GM19463 (cell line): Measurements from ENCODE around the gene POLR3GL.

Source experiments
- ATAC-seq: cut with Tn5 transposase; IDR thresholded peaks from one replicate; pipeline ENCODE4 v1.9.1; 2021; ENCODE audit warnings: mild to moderate bottlenecking, moderate library complexity; ENCODE audit not compliant: unreplicated experiment

POLR3GL gene

DNA sequence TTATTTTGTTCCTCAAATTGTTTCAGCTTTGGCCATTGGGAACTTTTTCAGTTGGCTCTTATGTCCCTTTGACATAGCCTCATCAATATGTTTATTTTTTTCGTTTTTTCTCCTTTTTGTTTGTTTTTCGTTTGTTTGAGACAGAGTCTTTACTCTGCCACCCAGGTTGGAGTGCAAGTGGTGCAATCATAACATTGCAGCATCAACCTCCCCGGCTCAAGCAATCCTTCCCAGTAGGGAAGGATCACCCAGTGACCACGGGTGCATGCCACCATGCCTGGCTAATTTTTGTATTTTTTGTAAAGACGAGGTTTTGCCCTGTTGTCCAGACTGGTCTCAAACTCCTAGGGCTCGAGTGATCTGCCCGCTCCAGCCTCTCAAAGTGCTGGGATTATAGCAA is 8.1 kb downstream of the POLR3GL start:
- no peak for ATAC-seq

GRCh38 chr1:145974721-145975120 is 10.2 kb downstream of the POLR3GL start:
- no peak for ATAC-seq

DNA sequence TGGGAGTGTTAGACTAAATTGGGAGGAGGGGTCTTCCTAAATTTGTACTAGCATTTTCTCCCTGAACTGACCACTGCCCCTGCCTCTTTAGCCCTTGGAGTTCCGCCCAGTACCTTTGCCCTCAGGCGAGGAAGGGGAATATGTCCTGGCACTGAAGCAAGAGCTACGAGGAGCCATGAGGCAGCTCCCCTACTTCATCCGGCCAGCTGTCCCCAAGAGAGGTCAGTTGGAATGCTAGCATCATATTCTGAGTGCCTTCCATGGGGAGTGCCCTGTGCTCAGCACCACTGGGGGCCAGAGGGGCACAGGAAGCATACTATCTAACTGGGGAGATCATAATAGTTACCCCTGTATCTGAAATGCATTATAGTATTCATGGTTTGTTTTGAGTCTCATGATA is 10.7 kb downstream of the POLR3GL start:
- ATAC-seq = no peak

GRCh38 chr1:145977016-145977415 is 12.5 kb downstream of the POLR3GL start:
- no peak for ATAC-seq

GRCh38 chr1:145977486-145978470 is 13.3 kb downstream of the POLR3GL start:
- ATAC-seq = no peak

DNA sequence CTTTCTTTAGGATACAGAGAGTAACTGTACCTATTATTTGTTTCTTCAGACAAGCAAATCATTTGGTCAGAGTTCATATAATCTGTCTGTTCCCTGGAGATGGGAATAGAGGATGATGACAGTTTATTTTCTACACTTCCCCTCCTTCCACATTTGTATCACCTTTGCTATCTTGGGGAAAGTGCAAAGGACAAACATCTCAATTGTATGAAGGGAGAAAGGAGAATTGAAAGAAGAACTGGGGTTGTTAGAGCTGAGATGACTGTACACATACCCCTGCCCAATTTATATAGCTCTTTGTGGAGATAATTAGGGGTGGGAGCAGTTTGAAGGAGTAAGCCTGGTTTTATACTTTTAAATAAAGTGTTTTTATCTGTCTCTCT is 14.0 kb downstream of the POLR3GL start:
- no peak for ATAC-seq

- peak; percentile 91 for ATAC-seq
Measured at GRCh38 chr1:145978854-145979745, 14.6 kb downstream of the POLR3GL start.

DNA sequence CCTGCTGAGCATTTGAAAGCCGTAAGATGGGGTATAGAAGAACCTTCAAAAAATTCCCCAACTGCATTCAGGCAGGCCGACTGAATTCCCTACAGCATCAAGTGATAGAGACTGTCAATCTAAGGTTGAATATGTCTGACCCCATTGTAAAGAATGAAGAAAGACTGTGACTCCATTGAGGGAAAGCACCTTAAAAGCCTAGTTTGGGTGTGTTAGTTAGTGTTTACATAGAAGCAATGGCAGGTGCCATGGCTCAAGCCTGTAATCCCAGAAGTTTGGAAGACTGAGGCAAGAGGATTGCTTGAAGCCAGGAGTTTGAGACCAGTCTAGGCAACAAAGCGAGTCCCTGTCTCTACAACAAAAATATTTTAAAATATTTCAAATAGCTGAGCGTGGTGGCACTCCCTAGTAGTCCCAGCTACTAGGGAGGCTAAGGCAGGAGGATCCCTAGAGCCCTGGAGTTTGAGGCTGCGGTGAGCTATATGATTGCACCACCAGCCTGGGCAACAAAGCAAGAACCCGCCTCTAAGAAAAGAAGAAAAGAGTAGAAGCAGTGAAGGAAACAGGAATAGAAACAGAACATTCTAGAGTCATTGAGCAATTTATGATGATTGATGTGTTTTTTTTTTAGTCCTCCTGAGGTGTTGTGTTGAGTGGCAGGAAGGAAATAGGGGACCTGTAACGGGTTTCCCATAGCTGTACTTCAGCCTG is 15.4 kb downstream of the POLR3GL start:
- peak; percentile 13 for ATAC-seq

DNA sequence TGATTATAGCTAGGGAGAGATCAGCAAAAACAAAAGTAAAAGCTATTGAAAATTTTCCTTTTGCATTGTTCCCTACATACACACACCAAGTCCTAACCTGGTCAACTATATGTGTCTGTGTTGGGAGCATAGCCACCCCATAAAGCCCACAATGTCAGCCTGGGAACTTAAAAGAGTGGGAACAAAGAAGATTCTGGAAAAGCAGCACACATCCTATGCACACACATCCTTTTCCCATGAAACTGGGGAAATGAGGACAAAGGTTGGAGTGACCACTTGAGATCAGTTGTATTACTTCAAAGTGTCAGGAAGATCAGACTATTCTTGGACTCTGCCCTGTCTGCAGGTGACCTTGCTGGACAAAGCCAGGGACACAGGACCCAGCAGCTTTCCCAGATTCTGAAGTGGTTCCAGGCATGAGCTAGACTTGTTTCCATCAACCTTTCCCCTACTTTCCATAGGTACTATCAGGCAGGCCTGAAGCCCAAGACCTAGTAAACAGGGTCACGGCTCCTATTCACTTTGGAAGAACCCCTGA is 16.0 kb downstream of the POLR3GL start:
- ATAC-seq = no peak

- no peak for ATAC-seq
Measured at GRCh38 chr1:145982010-145982723, 17.7 kb downstream of the POLR3GL start.

DNA sequence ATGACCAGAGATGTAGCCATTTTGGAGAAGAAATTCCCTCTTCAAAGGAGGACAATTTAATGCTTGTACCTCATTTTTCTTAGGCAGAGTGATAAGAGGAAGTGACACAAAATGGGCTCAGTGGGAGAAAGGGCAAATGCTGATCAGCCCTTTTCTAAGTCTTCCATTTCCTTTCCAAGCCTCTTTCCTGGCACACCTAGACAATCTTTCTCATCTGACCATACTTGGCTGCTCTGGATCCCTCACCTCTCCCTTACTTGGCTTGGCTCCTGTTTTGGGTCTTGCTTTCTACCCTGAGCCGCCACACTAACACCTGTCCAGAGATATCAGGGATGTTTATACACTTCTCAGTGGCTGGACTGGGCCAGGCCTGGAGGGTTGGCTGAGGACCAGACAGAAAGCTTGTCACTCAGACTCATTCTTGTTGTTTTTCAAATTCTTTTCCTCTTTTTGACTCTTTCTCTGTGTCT is 18.8 kb downstream of the POLR3GL start:
- ATAC-seq = no peak

DNA sequence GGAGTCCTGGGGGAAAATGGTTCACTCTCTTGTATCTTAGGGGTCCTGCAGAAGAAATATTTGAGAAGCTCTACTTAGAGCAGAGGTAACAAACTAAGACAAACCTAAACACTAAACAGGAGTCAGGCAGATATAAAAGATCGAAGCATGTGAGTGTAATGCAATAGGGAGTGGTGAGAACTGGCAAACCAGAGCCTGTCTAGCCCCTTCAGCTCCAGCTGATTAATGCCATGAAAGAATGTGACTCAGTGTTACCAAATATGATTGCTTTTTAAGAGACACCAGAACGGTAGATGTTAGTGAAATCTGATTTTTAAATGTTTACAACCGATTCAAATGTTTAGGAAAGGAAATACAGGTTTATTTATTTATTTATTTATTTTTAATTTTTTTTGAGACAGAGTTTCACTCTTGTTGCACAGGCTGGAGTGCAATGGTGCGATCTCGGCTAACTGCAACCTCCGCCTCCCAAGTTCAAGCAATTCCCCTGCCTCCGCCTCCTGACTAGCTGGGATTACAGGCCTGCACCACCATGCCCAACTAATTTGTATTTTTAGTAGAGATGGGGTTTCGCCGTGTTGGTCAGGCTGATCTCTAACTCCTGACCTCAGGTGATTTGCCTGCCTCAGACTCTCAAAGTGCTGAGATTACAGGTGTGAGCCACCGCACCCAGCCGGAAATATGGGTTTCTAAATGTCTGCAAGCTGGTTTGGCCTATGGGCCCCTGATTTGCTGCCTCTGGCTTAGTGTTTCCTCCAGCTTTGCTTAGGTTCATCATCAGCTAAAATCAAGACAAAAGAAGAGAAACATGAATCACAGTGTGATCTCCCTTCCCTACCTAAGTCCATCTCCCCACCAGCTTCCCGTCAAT is 19.7 kb downstream of the POLR3GL start:
- no peak for ATAC-seq

GRCh38 chr1:145985129-145985501 is 20.6 kb downstream of the POLR3GL start:
- ATAC-seq = no peak

DNA sequence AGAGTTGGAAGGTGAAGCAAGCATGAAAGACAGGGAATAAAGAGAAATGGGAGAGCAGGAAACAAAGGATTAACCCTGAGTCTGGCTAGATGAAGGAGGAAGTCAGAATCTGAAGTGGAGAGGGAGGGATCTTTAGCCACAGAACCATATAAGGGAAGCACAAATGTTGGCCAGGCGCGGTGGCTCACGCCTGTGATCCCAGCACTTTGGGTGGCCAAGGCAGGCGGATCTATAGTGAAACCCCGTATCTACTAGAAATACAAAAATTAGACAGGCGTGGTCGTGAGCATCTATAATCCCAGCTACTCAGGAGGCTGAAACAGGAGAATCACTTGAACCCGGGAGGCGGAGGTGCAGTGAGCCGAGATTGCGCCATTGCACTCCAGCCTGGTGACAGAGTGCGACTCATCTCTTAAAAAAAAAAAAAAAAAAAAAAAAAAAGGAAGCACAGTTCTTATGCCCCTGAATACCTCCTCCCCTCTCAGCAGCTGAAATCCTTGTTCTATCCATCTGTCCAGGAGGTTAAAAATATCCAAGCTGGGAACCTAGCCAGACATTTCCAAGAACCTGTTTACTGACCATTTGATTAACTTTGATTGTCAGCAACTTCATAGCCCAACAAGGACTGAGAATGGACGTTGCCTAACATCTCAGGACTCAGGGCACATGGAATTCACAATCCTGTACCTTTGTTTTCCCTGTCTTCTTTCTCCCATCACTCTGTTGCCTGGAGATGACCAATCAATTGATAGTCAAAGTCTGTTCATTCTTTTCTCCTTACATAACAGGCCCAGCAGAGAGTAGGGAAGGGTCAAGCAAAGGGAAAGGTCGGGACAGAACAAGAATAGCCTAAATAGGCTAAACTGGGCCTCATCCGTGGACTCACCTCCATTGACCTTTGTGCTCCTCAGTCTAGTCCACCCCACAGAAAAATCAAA is 21.3 kb downstream of the POLR3GL start:
- no peak for ATAC-seq

DNA sequence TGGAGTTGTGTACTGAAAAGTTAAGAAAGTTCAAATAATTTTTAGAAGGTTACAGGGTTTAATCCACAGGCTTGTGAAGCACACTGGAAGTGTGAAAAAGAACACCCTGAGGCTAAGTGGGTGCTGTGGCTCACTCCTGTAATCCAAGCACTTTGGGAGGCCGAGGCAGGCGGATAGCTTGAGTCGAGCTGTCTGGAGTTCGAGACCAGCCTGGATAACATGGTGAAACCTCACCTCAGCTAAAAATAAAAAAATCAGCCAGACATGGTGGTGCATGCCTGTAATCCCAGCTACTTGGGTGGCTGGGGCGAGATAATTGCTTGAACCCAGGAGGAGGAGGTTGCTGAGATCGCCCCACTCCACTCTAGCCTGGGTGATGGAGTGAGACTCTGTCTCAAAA is 22.1 kb downstream of the POLR3GL start:
- ATAC-seq = no peak

GRCh38 chr1:145987926-145988325 is 23.4 kb downstream of the POLR3GL start:
- no peak for ATAC-seq

GRCh38 chr1:145988773-145989172 is 24.3 kb downstream of the POLR3GL start:
- ATAC-seq = no peak

- ATAC-seq = no peak
Measured at GRCh38 chr1:145990249-145990855, 25.9 kb downstream of the POLR3GL start.
